ENCODE data around the gene TEX48.

The TEX48 gene

DNA sequence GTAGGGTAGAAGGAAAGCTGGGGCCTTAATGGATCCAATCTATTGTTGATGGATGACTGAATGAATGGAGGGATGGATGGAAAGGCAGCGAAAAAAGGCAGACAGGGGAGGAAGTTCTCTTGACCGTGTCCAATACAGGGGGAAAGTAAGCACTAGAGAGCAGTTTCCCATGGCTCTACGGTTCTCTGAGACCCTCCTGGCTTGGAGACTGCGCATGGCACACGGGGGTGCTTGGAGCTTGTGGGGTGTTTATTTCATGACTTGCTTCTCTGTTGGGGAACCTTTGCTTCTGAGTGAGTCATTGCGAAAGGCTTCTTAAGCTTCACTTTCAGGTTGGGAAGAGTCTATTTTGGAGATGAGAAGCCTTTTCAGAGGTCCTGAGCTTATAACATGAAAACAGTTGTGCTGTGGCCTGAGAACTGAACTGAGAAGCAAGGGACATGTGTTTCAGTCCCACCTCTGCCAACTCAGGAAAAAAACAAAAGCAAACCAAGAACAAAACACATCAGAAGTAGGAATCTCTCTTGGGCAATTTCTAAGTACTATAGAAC lies 12.8 kb upstream of the TEX48 start:
- H3K27me3 ChIP-seq (ENCODE audit: insufficient read depth, poor library complexity, severe bottlenecking), result no peaks in the 10 kb centered on the region
- ATAC-seq (ENCODE audit: low read depth), result no peak

DNA sequence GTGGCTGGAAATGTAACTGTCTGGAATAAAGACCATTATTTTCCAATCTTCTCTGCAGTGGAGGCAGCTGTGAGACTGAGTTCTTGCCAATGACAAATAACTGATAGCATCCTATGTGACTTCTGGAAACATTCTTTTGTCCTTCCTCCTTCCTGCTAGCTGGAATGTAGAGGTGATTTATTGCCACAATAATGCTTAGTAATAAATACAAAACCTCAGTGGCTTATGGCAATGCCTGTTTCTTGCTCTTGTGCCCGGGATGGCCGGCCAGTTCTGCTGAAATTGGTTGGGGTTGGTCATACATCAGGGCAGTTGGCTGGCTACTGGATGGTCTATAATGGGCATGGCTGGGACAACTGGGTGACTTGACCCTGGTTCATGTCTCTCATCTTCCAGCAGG lies 12.2 kb upstream of the TEX48 start:
- Histone ChIP-seq H3K9me3 (ENCODE audit: severe bottlenecking) (no peaks in the 10 kb centered on the region), H3K4me3 (ENCODE audit: severe bottlenecking) (no peak overlapping the region), H3K36me3 (ENCODE audit: low read depth) (no peaks in the 10 kb centered on the region), H3K4me1 (ENCODE audit: insufficient read depth, poor library complexity, severe bottlenecking) (peaks cover 27% of the 10 kb centered on the region), H3K27me3 (ENCODE audit: insufficient read depth, poor library complexity, severe bottlenecking) (no peaks in the 10 kb centered on the region), H3K27ac (ENCODE audit: poor library complexity, severe bottlenecking) (no peak overlapping the region)
- ATAC-seq (ENCODE audit: low read depth) (no peak), DNase-seq (ENCODE audit: low spot score) (no peak)
- TF ChIP-seq, protein P1, sequence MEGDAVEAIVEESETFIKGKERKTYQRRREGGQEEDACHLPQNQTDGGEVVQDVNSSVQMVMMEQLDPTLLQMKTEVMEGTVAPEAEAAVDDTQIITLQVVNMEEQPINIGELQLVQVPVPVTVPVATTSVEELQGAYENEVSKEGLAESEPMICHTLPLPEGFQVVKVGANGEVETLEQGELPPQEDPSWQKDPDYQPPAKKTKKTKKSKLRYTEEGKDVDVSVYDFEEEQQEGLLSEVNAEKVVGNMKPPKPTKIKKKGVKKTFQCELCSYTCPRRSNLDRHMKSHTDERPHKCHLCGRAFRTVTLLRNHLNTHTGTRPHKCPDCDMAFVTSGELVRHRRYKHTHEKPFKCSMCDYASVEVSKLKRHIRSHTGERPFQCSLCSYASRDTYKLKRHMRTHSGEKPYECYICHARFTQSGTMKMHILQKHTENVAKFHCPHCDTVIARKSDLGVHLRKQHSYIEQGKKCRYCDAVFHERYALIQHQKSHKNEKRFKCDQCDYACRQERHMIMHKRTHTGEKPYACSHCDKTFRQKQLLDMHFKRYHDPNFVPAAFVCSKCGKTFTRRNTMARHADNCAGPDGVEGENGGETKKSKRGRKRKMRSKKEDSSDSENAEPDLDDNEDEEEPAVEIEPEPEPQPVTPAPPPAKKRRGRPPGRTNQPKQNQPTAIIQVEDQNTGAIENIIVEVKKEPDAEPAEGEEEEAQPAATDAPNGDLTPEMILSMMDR (IDR thresholded peaks at IDR 0.05; ENCODE audit: poor library complexity, severe bottlenecking), result no peak

More for the DNA sequence above, 12.8 kb upstream of the TEX48 start:
- Histone ChIP-seq H3K27ac (ENCODE audit: poor library complexity, severe bottlenecking) (no peak overlapping the region), H3K4me1 (ENCODE audit: insufficient read depth, poor library complexity, severe bottlenecking) (peaks cover 27% of the 10 kb centered on the region), H3K36me3 (ENCODE audit: low read depth) (no peaks in the 10 kb centered on the region), H3K9me3 (ENCODE audit: severe bottlenecking) (no peaks in the 10 kb centered on the region), H3K4me3 (ENCODE audit: severe bottlenecking) (no peak overlapping the region)
- DNase-seq (ENCODE audit: low spot score), result no peak
- TF ChIP-seq, protein P1 (IDR thresholded peaks at IDR 0.05; ENCODE audit: poor library complexity, severe bottlenecking), result no peak

DNA sequence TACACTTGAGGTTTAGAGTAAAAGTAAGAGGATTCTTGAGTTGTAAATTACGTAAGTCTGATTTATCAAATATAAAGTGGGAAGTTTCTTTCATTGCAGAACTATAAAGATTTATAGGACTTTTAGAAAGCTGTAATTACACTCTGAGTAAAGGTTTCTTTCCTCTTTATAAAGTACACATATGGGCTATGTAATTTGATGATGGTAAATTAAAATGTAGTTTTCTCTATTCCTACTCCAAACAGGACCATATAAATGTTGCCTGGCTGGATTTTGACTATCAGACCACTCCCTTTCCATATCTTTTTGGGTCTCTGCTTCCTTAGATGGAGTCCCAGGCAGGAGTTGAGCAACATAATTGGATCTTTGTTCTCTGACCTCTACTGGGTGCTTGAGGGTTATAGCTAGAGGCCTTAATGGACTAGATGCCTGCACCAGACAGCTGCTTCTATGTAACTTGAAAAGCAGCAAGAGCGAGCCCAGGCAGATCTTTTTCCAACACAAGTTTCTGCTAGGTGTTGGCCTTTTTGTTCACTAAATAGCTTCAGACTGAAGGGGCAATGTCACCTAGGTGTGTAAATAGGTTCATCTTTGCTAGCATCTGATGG lies 11.4 kb upstream of the TEX48 start:
- Histone ChIP-seq H3K9me3 (ENCODE audit: severe bottlenecking) (no peaks in the 10 kb centered on the region), H3K27me3 (ENCODE audit: insufficient read depth, poor library complexity, severe bottlenecking) (no peaks in the 10 kb centered on the region), H3K27ac (ENCODE audit: poor library complexity, severe bottlenecking) (no peak overlapping the region), H3K4me1 (ENCODE audit: insufficient read depth, poor library complexity, severe bottlenecking) (peaks cover 27% of the 10 kb centered on the region), H3K4me3 (ENCODE audit: severe bottlenecking) (no peak overlapping the region), H3K36me3 (ENCODE audit: low read depth) (no peaks in the 10 kb centered on the region)
- DNase-seq (ENCODE audit: low spot score) (no peak), ATAC-seq (ENCODE audit: low read depth) (no peak)
- TF ChIP-seq, protein P1 (IDR thresholded peaks at IDR 0.05; ENCODE audit: poor library complexity, severe bottlenecking), result no peak

DNA sequence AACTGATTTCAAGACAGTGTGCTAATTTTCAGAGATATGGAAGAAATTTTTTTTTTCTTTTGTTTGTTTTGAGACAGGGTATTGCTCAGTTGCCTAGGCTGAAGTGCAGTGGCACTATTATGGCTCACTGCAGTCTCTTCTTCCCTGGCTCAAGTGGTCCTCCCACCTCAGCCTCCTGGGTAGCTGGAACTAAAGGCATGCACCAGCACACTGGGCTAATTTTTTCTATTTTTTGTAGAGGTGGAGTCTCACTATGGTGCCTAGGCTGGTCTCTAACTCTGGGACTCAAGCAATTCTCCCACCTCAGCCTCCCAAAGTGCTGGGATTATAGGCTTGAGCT lies 9.9 kb upstream of the TEX48 start:
- no peaks in the 10 kb centered on the region for H3K27me3 ChIP-seq (ENCODE audit: insufficient read depth, poor library complexity, severe bottlenecking)
- no peak overlapping the region for H3K27ac ChIP-seq (ENCODE audit: poor library complexity, severe bottlenecking)
- peaks cover 31% of the 10 kb centered on the region for H3K4me1 ChIP-seq (ENCODE audit: insufficient read depth, poor library complexity, severe bottlenecking)
- ATAC-seq (ENCODE audit: low read depth) (no peak), DNase-seq (ENCODE audit: low spot score) (no peak)
- TF ChIP-seq, protein P1 (IDR thresholded peaks at IDR 0.05; ENCODE audit: poor library complexity, severe bottlenecking), result no peak
- H3K36me3 ChIP-seq (ENCODE audit: low read depth), result no peaks in the 10 kb centered on the region
- no peak overlapping the region for H3K4me3 ChIP-seq (ENCODE audit: severe bottlenecking)
- no peaks in the 10 kb centered on the region for H3K9me3 ChIP-seq (ENCODE audit: severe bottlenecking)
